HG03280 (cell line): ENCODE results near the gene SLC6A17.

ENCODE experiments used
- ATAC-seq: cut with Tn5 transposase; IDR thresholded peaks from one replicate; pipeline ENCODE4 v1.9.1; 2021; ENCODE audit warnings: mild to moderate bottlenecking, moderate library complexity; ENCODE audit not compliant: unreplicated experiment

Gene SLC6A17

DNA sequence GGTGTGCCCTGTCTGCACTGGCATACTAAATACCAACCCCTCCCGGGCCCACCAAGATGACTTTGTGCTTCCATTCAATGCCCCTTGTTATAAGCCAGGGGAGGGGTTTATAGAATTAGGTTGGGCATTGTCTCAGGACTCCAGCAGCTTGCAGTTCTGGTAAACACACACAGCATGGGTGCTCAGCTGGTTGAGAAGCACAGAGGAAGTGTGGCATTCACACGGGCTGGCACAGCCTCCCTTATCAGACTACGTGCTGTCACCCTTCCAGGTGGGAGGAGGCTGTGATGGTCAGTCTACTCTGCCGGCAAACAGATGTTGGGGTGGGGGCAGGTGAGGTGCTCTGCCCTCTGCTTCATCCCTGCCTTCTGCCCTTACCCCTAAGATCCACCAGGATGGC lies 15.0 kb upstream of the SLC6A17 start:
- no peak for ATAC-seq

DNA sequence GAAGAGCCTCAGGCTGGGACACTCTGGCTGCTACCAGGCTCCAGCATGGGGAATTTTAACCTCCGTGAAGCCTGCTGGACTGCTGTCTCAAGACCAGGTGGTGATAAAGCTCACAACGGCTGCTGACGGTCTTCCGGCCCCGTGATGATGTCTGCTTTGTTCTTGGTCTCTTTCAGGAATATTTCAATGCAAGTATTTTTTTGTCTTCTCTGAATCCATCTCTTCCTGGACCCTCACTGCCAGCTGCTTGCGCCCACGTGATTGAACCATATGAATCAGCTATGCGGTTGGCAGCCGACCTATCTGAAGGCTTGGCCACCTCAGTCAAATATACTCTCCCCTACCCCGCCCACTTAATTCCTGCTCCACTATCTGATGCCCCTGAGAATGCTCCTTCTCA lies 14.6 kb upstream of the SLC6A17 start:
- no peak for ATAC-seq

DNA sequence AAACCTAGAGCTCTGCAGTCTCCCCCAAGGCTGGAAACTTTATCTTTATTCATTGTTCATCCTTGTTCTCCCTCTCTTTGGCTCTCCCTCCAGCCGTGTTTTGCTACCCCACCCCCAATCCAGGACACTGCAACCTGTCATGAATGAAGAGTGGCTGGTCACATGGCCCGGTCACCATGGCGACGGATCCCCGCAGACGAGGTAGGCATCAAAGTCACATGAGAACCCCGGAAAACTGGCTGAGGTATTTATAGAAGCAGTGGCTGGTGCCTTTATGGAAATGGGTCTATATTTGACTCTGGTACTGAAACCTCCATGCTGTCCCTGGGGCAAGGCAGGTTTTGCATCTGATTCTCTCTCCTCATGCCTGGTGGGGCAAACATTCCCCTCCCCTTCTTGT lies 13.4 kb upstream of the SLC6A17 start:
- ATAC-seq: no peak

DNA sequence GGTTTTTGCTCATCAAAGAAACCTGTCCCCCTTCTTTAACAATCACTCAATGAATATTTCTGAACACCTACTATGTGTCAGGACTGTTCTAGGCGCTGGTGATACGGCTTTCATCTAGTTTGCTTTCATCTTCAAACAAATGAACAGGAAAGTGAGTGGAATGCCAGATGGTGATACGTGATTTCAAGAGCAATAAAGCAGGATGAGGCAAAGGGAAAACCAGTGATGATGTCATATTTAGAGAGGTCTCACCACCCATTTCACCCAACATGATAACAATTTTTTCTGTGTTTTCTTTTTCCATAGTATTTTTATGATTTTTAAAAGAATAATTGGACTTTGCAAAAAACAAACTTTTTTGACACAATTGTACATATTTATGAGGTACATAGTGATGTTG lies 11.3 kb upstream of the SLC6A17 start:
- no peak for ATAC-seq

DNA sequence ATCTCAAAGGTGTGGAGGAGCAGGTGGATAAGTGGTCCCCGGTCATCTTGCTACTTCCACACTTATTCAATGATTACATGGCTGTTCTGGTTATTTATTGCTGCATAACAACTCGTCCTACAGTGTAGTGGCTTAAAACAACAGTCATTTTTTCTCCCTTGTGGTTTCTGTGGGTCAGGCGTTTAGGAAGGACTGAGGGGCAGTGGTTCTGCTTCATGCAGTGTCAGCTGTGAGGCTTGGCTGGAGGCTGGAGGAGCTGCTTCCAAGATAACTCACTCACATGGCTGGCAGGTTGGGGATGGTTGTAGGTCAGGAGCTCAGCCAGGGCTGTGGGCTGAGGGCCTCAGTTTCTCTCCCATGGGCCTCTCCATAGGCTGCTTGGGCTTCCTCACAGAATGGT lies 5.9 kb upstream of the SLC6A17 start:
- ATAC-seq: no peak

DNA sequence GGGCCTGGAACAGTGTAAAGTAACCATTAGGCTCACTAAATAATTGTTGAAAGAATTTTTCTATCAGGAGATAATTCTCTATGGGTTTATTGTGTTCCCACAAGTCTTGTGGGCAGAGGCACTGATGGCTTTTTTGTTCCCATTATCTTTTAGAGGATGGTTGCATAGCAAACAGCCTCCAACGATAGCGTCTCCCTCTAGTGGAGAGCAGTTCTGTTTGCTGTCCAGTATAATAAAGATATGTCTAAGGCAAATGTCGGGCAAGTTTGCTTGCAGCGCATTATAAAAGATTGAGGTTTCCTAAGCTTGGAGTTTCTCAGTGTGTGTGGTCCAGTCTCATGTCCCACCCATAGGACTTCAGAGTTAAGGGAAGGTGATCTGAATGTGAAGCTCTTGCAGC lies 1.3 kb upstream of the SLC6A17 start:
- ATAC-seq: no peak

DNA sequence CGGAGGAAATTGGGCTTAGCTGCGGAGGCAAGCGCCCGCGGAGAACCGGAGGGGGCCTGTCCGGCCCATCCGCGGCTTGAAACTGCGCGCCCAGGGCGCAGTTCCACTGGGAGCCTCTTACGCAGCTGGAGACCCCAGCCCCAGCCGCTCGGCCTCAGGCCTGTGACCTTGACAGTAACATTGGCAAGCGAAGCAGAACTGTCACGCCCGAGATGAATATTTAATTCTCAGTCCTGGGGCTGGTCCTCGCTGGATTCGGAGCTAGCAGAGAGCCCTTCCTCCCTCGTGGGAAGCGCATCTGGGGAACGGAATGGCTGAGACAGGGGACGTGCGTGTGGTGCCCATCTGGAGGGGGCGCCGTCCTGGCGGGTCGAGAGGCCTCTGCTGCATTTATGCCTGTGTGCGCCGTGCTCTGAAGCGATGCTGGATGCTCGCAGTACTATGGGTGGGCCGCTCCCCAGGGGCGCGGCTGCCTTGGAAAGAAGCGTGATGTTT lies 928 bp downstream of the SLC6A17 start:
- ATAC-seq: no peak

DNA sequence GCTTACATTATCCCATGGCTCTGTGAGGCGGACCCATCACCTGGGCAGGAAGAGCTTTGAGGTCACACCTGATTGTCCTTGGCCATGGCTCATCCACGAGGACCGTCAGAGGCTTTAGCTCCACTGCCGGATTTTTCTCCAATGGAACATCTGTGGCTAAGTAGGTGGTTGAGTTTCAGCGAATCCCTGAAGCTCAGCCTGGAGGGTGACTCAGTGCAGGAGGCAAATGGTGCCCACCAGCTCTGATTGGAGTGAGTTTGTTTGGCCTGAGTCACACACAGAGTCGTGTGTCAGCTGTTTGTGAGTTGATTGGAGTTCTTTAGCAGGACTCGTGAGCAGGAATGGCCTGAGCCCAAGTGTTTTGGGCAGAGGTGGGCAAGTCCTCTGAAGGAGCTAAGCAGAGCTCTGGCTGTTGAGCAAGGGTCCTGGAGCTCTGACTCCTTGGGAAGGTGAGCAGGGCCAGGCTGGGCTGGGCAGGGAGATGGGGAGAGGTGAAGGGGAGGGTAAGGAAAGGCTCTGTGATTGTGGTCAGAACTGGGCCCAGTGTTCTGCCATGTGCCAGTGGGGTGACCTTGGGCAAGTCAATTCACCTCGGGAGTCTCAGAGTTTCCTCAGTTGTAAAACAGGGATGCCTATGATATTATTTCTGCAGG lies 2.0 kb downstream of the SLC6A17 start:
- no peak for ATAC-seq

DNA sequence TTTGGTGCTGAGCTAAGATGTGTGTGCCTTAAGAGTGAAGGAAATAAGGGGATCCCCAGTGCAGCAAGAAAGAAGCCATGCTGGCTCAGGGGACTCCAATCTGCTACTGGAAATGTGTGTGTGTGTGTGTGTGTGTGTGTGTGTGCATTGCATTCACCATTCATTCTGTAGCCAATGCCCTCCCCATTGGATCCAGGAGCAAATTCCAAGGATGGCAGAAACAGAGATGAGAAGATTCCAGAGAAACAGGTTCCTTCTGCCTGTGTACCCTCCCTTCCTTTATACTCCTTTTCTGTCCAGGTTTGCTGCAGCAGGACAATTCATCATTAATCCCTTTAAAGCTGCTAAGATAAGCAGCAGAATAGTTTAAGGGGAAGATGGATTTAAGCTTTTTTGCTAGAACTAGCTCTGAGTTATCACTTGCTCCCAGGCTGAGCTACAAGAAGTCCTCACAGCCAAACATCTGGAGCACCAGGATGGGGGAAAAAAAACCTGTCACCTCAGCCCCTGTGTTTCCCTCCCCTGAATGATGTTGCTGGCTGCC lies 3.2 kb downstream of the SLC6A17 start:
- no peak for ATAC-seq

DNA sequence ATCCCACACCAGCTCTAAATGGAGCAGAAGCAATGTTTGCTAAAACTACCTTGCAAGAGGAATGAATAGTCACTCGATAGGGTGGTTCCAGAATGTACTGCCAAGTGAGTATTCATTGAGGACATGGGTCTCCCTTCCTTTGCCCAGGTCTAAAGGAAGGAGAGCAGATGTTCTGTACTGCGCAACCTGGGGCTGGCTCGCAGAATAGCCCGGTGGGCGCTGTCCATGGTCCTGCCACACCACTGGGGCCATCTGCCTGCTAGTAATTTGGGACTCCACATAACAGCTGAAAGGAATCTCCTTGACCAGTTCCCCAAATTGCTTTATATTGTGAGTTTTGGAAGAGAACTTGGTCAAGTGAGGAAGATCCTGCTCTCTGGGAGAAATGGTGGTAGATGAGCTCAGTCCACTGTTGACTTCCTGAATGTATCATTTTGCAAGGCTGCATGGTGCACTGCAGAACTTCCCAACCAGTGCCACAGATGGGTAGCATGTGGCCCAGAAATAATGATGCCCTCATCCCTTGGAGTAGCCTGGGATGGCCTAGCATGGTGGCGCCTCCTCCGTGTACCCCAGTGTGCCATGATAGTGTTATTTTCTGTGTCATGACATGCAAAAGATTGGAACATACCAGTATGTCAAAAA lies 5.7 kb downstream of the SLC6A17 start:
- ATAC-seq: no peak

DNA sequence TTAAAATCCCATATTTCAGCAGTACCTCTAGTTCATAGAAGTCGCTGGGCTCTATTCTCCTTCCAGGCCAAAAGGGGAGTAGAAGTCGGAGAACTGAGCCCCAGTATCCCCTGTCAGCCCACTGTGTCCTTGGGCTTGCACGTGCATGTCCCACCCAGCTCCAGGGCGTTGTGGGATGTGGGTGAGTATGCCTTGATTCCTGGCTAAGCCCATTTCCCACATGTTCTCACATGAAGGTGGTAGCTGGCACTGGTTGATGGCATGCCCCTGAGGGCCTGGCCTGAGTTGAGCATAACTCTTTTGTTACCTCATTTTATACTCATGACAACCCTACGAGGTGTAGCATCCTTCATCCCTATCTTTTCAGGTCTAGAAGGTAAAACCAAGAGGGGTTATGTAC lies 8.0 kb downstream of the SLC6A17 start:
- ATAC-seq: no peak

DNA sequence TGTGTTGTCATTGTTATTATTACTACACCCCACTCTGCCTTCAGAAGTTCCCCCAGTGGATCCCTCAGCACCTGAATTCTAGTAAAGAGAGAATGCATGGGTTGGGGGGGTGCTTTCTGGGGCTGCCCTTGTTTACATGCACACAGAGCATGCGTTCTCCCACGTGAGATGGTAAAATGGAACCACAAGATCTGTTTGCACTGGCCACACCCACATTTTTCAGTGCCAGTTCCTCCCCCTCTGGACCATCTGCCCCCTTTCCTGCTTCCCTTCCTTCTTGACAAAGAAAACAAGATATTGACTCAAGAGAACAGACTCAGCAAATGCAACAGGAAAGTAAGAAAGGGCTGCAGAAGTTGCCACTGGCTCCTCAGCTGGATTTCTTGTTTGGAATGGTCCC lies 8.9 kb downstream of the SLC6A17 start:
- no peak for ATAC-seq

DNA sequence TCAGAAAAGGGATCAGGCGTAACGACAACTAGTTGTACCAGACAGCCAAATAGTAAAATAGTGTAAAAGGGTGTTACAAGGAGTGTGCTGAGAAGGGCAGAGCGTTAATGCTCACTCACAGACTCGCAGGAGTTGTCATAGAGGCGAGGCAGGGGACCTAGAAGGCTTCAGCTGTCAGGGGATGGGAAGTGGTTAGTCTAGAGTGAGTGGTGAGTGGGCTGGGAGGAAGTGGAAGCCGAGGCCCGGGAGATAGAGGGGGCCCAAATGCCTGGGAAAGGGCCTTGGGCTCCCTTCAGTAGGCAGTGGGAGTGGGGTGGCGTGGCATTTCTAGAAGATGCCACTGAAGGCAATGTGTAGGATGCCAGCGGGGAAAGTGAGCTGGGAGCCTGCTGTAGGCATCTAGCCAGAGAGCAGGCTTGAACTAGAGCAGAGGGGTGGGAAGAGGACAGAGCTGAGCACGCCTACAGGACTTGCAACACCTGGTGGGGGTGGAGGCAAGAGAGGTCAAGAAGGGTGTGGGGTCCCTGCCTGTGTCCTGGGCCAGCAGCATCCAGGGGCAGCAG lies 10.3 kb downstream of the SLC6A17 start:
- no peak for ATAC-seq

DNA sequence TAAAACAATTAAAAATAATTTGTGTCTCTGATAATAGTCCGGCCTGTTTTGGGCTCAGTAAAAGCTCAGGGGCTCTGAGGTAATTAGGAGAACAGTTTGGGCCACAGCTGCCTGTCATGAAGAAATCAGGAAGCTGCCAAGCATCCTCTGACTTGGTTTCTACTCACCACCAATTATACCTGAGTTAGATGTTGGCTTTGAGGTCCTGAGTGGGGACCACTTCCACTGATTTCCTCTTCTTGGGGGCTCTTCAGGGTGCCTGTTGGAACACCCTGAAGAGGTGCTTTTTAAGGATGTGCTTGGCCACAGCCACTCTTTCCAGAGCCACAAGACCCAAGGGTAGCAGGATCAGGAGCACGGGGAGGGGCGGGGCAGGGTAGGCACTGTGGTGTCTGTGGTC lies 10.9 kb downstream of the SLC6A17 start:
- no peak for ATAC-seq

DNA sequence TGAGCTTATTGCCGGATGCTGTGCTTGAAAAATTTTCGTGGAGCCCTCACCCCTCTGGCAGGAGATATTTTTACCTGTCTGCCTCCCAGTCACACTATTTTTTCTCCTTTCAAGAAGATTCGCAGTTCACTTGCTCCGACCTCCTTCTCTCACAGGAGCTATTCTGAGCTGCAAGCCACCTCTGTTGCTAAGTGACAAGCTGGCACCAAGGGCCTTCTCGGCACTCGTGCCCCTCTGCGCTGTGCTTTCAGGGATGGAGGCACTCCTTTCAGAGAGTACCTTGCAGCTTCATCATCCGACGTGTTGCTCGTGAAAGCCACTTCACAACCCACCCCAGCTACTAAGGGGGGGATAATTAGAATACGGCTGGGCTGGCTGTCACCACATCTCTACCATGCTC lies 11.6 kb downstream of the SLC6A17 start:
- ATAC-seq: no peak

DNA sequence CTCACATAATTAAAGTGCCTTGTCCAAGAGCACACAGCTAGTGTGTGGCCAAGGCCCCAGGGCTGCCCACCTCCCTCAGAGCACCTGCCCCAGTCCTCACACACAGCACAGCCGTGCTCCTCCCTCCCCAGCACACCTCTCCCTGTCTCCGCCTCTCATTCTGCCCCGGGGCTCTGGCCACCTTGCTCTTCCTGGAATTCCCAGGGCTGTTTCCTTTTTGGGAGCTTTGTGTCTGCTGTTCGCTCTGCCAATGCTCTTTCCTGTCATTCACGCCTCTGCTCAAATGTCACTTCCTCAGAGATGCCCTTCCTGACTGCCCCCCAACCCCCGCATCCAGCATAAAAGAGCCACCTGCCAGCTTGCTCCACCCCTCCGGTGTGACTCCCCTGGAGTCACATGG lies 13.3 kb downstream of the SLC6A17 start:
- ATAC-seq: no peak

DNA sequence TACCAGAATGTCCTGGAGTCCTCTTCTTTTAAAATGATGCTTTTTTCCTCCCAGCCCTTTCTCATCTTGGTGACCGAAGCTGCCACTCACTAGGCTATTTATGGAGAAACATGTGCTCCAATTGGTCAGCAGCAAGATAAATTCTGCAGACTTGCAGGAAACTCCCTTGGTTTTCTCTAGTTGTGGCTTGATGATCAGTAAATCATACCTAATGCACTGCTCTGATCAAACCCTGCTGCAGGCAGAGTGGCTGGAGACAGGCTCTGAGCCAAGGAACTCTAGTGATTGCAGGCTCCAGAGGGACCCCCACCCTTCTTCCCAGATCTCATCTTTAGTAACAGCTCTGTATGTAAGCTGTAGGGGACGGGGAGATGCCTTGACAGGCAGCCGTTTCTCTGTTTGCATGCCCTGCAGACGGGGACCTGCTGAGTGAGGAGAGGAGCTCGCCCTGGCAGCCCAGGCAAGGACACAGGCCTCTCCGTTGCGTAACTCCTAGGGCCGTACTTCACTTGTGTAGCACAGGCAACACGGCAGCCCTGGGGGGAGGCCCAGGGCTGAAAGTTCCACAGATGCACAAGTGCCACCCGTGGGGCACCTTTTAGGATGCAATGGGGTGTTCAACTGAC lies 14.5 kb downstream of the SLC6A17 start:
- no peak for ATAC-seq

DNA sequence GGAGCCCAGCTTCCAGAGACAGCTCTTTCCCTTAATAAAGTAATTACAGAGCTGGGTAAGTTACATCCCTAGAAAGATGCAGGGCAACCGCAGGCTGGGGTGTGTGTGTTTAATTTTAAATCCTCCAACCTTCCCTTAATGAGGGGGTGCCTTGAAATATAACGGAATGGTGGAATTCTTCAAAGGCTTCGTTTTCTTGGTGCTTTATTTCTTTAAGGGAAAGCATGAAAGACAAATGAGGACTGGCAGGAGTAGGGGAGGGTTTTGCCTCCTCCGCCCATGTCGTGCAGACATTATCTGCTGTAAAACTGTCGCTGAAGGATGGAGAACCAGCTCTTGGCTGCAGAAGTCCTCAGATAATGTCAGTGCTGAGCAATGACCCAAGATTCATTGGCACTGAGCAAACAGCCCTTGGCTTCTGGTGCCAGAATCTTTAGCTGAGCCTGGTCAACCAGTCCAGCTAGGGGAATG lies 15.5 kb downstream of the SLC6A17 start:
- no peak for ATAC-seq

DNA sequence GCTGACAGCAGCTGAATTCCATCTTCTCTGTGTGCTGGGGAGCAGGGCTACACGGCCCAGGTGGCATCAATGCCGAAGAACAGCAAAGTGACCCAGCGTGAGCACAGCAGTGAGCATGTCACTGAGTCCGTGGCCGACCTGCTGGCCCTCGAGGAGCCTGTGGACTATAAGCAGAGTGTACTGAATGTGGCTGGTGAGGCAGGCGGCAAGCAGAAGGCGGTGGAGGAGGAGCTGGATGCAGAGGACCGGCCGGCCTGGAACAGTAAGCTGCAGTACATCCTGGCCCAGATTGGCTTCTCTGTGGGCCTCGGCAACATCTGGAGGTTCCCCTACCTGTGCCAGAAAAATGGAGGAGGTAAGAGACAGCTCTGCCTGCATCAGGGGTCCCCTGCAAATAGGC lies 16.6 kb downstream of the SLC6A17 start:
- no peak for ATAC-seq

DNA sequence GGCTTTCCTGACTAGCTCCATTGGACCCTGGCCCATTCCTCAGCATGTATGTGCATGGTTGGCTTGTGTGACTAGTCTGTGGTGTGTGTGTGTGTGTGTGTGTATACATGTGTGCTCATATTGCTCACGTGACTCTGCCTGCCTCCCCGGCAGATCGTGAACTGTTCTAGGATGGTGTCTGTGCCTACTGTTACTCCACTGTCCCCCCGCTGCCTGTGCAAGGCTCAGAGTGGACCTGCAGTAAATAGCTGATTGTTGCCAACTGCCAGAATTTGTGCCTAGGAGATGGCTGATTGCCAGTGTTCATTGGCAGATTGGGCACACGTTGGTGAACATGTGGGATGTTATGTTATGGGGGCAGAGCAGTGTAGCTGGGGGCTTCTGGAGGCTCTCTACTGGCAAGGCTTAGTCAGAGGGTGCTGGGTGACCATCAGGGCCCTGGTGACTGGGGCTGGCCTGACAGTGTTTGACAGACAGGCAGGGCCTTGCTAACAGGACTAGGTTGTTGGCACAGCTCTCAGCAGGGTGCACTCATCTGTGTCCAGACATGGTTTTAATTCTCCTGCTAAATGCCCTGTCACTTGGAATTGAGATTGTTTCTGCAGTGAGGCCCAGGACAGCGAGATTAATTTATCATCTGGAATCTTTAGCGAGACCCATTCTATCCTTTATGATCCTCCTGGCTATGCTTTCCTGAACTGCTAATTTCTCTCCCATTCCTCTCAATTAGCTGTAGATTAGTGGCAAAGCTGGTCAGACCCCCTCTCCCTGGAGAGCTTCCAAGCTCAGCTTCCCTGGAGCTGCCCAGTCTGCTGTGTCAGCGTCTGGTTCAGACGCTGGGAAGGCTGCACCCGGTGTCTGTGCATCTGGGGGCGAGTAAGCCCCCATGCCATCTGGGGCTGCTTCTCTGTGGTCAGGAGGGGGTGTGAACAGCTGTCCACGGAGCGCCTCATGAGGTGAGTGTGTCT lies 20.8 kb downstream of the SLC6A17 start:
- ATAC-seq: no peak

DNA sequence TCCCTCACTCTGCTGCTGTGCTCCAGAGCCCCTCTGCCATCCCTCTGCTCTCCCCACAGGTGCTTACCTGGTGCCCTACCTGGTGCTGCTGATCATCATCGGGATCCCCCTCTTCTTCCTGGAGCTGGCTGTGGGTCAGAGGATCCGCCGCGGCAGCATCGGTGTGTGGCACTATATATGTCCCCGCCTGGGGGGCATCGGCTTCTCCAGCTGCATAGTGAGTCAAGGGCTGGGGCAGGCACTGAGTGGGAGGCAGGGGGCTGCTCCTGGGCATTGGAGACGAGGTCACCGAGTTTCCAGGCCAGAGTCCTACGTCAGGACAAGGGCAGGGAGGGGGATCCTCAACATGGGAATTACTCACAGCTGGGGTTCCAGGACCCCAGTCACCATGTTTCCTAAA lies 21.7 kb downstream of the SLC6A17 start:
- ATAC-seq: no peak
